Urothelium cell line (cell line): ENCODE data around the gene DOCK1.

ENCODE experiments used
- DNase-seq: peaks from one replicate; pipeline ENCODE4 v3.0.0; 2011; ENCODE audit warnings: low spot score, mixed read lengths
- FAIRE-seq: peaks from 2 replicates; lab custom pipeline; 2011; peaks lifted over from hg19 to GRCh38; lab: Jason Lieb, UNC

The DOCK1 gene

DNA sequence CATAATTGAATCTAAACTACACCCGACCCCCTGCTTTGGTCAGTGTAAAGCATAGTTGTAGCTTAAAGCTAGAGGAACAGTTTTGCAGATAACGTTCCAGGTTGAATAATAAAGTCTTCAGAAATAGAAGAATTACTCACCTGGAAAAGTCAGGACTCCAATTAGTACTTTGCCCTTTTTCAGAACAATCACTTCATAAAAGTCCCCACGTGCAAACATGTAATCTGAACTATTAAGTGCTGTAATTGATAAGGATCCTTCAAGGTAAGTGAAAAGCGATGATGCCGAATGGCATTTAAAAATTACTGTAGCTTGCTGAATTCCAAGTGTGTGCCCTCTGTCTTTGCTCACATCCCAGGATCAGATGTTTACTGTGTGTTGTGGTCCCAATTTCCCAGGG lies 344.8 kb downstream of the DOCK1 start:
- DNase-seq (no peak), FAIRE-seq (no peak)

- DNase-seq, result no peak
- no peak for FAIRE-seq
Measured at GRCh38 chr10:127252818-127253217, 347.6 kb downstream of the DOCK1 start.

DNA sequence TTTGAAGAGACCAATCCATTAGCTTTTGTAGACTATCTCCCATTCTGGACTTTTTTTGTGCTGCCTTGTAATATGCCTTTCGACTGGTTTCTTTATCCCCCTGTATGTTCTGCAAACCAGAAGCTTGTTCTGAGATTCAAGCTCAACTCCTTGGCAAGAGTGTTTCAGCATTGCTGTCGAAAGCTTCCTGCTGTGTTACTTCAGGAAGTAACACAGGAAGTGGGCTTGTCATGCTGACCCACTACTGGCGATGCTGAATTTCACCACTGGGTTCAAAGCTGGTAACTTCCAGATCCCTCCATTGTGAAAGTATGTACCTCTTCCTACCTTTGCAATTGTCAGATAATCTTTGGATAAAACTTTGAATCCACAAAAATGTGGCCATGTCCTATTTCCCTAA lies 349.0 kb downstream of the DOCK1 start:
- DNase-seq (no peak), FAIRE-seq (no peak)

DNA sequence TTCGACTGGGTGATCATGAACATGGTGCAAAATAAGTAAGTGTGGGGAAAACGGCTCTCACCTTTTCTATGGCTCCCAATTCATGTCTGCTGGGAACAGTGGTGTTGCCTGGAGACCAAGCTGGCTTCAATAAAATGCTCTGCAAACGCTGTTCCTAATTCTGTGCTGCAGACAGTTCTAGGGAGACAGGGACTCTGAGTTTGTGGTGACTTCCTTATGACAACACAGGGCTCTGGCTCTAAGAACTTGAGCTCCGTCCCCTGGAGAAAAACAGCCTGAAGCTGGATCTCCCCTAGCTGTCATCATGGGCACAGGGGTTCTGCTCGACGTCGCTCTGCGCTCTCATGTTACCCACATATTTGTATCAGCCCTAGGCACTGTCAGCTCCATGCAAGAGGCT lies 352.2 kb downstream of the DOCK1 start:
- FAIRE-seq, result no peak
- DNase-seq, result no peak

DNA sequence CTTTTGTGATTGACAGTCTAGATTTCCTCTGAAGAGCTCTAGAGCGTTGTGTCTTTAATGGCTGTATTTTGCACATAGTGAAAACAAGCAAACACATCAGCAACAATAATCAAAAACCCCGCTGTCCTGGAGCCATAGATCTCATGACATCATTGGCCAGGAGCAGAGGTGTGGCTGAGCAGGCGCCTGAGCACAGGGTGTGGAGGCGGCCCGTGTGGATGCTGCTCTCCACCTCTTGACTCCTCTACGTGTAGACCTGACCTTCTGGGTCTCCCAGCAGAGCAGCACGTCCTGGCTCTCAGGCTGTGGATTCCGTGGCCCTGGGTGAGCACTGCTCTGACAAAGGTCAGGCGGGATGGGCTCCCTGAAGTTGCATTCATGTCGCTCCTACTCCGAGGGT lies 354.1 kb downstream of the DOCK1 start:
- no peak for FAIRE-seq

GRCh38 chr10:127262606-127263005 lies 357.4 kb downstream of the DOCK1 start:
- FAIRE-seq (no peak), DNase-seq (no peak)

More for the DNA sequence above, 354.1 kb downstream of the DOCK1 start:
- DNase-seq, result no peak

DNA sequence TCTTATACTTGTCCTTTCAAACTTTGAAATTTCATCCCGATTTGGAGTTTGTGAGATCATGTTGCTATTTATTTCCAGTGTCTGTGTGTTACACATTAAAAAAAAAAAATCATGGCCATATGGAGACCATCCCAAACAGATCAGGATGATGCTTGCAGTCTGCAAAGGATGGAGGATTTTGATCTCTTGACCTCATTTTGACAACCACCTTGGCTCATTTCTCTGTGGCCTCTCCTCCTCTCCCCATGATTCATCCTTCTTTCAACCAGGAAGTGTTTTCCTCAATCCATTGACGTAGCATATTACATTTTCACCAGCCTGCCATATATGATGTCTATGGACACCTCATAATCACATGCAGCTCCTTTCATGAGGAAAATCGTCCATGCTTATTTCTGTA lies 360.1 kb downstream of the DOCK1 start:
- FAIRE-seq (no peak), DNase-seq (no peak)

DNA sequence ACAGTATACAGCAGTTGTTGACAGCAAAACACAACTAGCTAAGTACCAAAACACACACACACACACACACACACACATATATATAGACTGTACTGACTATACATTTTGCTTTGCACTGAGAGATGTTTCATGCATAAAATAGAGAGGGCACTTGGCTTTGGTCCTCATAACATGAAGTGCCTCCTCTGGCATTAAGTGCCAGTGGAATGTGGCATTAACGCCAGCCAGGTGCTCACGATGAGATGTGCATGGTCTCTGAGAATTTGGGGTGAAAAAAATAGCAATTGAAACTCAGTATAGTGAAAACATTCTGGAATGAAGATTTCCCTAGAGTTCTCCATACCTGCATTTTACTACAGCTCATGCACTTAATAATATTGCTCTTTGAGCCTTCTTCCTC lies 361.2 kb downstream of the DOCK1 start:
- DNase-seq (no peak), FAIRE-seq (no peak)

GRCh38 chr10:127267442-127267841 lies 362.2 kb downstream of the DOCK1 start:
- no peak for DNase-seq
- FAIRE-seq, result no peak

- no peak for DNase-seq
- FAIRE-seq, result no peak
Measured at GRCh38 chr10:127272076-127272475, 366.8 kb downstream of the DOCK1 start.

DNA sequence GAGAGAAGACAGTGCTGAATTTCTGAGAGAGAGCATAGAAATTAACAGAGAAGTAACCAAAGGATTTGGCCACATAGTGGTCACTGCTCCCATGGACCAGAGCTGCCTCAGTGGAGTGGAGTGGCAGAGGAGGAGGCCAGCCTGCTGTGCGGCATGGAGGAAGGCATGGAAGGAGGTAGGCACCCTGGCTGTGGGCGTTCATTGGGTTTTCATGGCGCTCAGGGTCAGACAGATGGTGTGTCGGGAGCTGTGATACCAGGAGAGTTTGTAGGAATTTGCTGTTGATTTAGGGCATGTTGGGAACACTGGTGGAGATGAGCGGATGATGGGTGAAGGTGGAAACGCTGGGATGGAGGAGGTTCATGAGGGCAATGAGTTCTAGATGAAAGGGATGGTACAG lies 370.0 kb downstream of the DOCK1 start:
- FAIRE-seq, result no peak
- DNase-seq, result no peak

DNA sequence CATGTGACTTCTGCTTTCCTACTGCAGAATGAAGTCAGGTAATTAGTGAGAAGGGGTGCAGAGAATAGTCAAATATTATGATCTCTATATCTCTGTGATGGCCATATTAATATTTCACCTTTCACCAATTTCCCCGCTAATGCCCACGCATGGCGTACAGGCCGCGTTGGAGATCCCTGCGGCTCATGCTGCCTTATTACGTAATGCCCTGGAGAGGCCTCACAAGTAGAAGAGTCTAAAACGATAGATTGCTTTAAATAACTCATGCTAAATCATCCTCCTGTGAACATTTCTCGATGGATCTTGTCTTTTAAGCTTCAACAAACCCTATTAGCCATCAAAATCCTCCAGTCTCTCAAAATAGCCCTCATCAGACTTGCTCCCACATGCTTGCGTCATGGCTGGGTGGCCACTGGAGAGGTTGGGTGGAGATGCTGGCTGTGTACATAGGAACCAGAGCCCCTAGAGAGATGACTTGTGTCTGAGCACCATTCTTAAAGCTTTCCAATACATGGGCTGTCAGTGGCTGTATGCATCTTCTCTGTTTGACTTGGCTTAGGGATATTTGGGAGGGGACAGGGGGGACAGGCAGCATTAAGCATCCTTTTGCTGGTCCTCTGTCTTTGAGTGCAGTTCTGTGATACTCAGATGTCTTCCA lies 370.7 kb downstream of the DOCK1 start:
- DNase-seq (no peak), FAIRE-seq (no peak)

DNA sequence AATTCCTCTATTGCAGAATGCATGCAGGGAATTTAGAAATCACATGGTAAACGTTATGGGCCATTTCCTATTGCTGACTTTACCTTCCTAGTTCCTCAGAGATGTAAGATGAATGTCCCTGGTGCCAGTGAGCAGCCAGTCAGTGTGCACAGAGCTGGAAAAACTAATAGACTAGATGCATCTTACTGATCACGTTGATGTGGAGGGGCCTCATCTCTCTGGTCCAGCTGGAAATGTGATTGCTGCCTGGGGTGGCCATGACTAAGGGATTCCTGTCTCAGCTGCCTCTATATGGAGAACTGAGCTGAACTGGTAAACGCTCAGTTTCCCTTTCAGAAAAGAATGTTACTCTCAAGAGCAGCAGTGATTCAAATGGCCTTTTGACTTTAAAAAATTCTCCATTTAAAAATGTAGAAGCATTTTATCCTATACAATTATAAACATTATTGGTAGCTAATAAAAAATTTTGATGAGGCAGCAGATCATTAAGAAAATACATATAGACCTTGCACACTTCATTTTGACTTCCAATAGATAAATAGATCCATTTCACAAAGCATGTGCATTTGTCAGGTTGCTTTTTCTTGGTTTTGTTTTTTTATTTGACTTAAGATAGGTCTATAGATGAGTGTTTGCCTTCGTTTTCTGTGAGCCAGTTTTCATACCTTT lies 371.7 kb downstream of the DOCK1 start:
- DNase-seq, result no peak
- FAIRE-seq, result no peak

GRCh38 chr10:127278001-127278400 lies 372.8 kb downstream of the DOCK1 start:
- FAIRE-seq (no peak), DNase-seq (no peak)

DNA sequence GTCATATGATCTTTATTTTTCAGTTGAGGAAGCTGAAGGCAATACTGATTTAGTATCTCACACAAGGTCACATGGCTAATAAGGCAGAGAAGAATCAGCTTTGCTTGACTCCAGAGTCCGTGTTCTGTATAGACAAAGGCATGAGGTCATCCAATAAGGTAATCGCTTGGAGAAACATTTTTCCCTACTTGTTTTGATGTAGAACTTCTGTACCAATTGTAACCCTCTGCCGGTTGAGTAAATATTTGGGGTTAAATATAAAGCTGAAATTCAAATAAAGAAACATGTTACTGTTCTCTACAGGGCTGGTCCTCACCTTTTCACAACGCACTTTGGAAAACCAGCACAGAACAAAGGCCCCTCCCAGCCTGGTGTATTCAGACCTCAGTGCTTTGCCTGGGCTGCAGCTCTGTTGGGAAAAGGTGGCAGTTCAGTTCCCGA lies 374.1 kb downstream of the DOCK1 start:
- no peak for FAIRE-seq

DNA sequence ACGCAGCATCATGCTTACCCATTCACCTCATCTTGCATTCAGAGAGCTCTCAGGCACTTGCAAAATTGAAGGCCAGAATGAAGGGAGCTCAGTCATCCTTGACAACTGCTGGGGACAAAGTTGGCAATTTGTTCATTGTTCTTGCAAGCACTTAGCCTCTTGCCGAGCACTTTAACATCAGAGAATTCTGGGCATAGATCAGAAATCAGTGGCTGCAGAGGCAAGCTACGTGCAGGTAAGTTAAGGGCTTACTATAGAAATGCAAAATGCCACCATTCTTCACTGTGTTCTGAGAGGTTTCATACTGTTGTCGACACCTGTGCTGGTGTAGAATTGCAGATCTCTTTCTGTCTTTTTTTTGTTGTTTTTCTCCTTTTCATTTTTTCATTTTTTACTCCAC lies 375.2 kb downstream of the DOCK1 start:
- DNase-seq (no peak), FAIRE-seq (no peak)

More for the DNA sequence above, 374.1 kb downstream of the DOCK1 start:
- DNase-seq, result no peak

GRCh38 chr10:127283017-127283416 lies 377.8 kb downstream of the DOCK1 start:
- no peak for FAIRE-seq
- no peak for DNase-seq

- FAIRE-seq (no peak), DNase-seq (no peak)
Measured at GRCh38 chr10:127283576-127283975, 378.3 kb downstream of the DOCK1 start.

- DNase-seq, result no peak
- FAIRE-seq, result no peak
Measured at GRCh38 chr10:127290850-127291249, 385.6 kb downstream of the DOCK1 start.

GRCh38 chr10:127291329-127291728 lies 386.1 kb downstream of the DOCK1 start:
- no peak for FAIRE-seq

DNA sequence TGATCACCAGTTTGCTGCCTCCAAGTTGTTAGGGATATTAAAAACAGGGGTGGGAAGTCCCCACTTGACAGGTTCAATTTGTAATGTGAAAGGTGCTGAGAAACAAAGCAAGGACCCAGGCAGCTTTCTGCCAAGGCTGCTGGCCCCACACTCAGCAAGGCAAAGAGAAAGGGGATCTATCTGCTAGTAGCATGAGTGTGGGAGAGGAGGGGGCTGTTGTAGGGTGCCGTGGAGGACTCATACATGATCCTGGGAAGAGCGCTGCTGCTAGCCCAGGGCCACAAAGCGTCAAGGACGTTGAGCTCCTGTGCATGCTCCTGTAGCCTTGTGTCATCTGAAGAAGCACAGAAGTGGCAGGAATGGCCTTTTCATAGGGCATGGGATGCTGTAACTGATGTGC lies 387.7 kb downstream of the DOCK1 start:
- no peak for FAIRE-seq
- no peak for DNase-seq

More at GRCh38 chr10:127291329-127291728, 386.1 kb downstream of the DOCK1 start:
- DNase-seq, result no peak

DNA sequence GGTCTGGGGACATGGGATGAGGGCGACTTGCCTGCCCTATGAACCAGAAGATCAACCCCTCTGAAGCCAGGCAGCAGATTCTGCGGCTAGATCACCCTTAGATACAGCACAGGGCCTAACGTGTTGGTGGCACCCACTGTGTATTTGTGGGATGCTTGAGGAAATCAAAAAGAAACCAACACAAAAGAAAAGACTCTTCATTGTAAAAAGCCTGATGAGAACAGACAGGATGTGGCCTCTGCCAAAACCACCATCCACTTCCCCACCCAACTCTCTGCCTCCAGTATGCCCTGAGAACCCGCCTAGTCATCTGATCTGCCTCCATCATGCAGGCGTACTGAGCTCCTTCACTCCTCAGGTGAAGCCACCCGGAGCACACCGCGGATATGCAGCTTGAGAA lies 388.4 kb downstream of the DOCK1 start:
- FAIRE-seq, result no peak
- no peak for DNase-seq

DNA sequence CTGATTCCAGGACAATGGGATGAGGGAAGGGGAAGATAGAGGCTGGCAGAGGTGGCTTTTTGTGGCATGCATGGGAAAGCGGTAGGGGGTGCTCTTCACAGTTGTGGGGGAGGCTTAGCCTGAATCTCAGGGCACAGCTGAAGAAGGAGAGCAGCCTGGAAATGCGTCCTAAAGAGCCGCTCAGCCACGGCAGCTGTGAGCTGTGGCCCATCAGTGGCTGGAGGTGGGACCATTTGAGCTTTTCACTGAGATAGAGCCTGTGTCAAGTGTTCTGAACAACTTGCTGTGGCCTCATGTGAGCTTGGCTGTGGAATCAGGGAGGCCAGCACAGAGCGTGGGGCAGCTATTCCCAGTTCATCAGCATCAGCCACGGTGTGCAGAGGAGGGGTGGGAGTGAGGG lies 391.5 kb downstream of the DOCK1 start:
- DNase-seq (no peak), FAIRE-seq (no peak)
